OCI-LY1 (cell line): ENCODE data around the gene FADS2.

Source experiments
- CTCF ChIP-seq: fragments of 200-600 bp; sonication (generic), shearing (Covaris generic); IDR thresholded peaks from 2 replicates; pipeline ENCODE4 v1.5.1; 2017; ENCODE audit warnings: mild to moderate bottlenecking, antibody characterized with exemption, low read length, moderate library complexity, mixed read lengths
- EZH2 ChIP-seq: fragments of 200-600 bp; sonication (generic), shearing (Covaris generic); IDR thresholded peaks from 2 replicates; pipeline ENCODE4 v1.8.0; 2017; ENCODE audit warnings: borderline replicate concordance, mixed run types, mild to moderate bottlenecking, antibody characterized with exemption, low read length, moderate library complexity, mixed read lengths

DNA sequence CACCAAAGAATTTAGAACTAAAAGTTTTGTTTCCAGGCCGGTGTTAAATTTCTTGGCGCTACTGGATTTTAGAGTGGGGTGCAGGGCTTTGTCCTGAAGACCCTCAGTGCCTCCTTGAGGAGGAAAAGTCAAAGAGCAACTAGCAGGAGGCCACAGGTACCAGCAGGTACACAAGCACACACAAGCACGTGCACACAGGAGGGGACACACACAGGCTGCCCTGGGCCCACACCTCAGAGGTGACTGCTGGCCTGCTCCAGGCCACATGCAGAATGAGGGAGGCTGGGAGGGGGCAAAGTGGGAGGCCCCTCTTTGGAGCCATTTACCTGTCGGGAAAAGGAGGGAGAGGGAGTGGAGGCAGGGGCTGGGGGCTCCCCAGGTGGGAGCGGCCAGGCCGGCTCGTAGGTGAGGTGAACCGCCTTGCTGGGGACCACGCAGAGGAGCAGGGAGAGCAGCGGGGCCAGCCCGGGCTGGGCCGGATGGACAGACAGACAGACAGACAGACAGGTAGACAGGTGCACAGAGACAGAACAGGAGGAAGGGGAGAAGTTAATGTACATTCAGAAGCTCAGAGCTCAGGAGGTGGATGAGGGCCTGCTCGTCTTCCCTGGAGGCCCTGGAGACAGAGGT is 77.1 kb downstream of the FADS2 start:
- TF ChIP-seq CTCF (no peak), EZH2 (no peak)
